SK-N-SH treated with all-trans-retinoic acid at 6 μM for 48 hours (cell line): Measurements from ENCODE around the gene AMN.

Experiments used
- ATAC-seq: fragments of 200-7000 bp; cut with Tn5 transposase; 3 replicates; pipeline ENCODE4 v1.9.1; 2020; ENCODE audit warnings: mild to moderate bottlenecking, moderate library complexity
- ARNTL ChIP-seq: fragments of 450-650 bp; formaldehyde crosslinking; IDR thresholded peaks from 2 replicates; pipeline ENCODE4 v1.5.0; 2020; ENCODE audit warnings: low read depth, mild to moderate bottlenecking, moderate library complexity, borderline replicate concordance
- BACH2 ChIP-seq: fragments of 250-450 bp; sonication (Bioruptor Pico); IDR thresholded peaks from 2 replicates; pipeline ENCODE4 v1.9.0; 2021; ENCODE audit warnings: mild to moderate bottlenecking, borderline replicate concordance
- CREB5 ChIP-seq: fragments of 250-450 bp; sonication (Bioruptor Pico); IDR thresholded peaks from 2 replicates; pipeline ENCODE4 v1.5.1; 2020; ENCODE audit warnings: low read depth, mild to moderate bottlenecking, moderate library complexity
- CSDC2 ChIP-seq: fragments of 250-450 bp; sonication (Bioruptor Pico); IDR thresholded peaks from 2 replicates; pipeline ENCODE4 v1.5.0; 2020; ENCODE audit warnings: mild to moderate bottlenecking, moderate library complexity
- ESRRG ChIP-seq: fragments of 250-450 bp; sonication (Bioruptor Pico); IDR thresholded peaks from 2 replicates; pipeline ENCODE4 v1.6.1; 2021; ENCODE audit warnings: mild to moderate bottlenecking
- GLIS3 ChIP-seq: fragments of 250-450 bp; sonication (Bioruptor Pico); IDR thresholded peaks from 2 replicates; pipeline ENCODE4 v1.5.0; 2020; ENCODE audit warnings: mild to moderate bottlenecking, moderate library complexity
- ISL1 ChIP-seq: fragments of 250-450 bp; sonication (Bioruptor Pico); IDR thresholded peaks from 2 replicates; pipeline ENCODE4 v2.1.2; 2022; ENCODE audit warnings: mild to moderate bottlenecking, moderate library complexity
- OSR1 ChIP-seq: fragments of 250-450 bp; sonication (Bioruptor Pico); IDR thresholded peaks from 2 replicates; pipeline ENCODE4 v1.8.0; 2022; ENCODE audit warnings: moderate library complexity, mild to moderate bottlenecking, inconsistent platforms
- PATZ1 ChIP-seq: fragments of 250-450 bp; sonication (Bioruptor Pico); IDR thresholded peaks from 2 replicates; pipeline ENCODE4 v1.8.0; 2020; ENCODE audit warnings: mild to moderate bottlenecking, moderate library complexity, borderline replicate concordance
- POU6F1 ChIP-seq: fragments of 250-450 bp; sonication (Bioruptor Pico); IDR thresholded peaks from 2 replicates; pipeline ENCODE4 v1.8.0; 2021; ENCODE audit warnings: low read depth, mild to moderate bottlenecking, moderate library complexity, borderline replicate concordance
- PPARA ChIP-seq: fragments of 250-450 bp; sonication (Bioruptor Pico); IDR thresholded peaks from 2 replicates; pipeline ENCODE4 v1.5.0; 2020; ENCODE audit warnings: mild to moderate bottlenecking, borderline replicate concordance
- RARB ChIP-seq: fragments of 250-450 bp; sonication (Bioruptor Pico); IDR thresholded peaks from 2 replicates; pipeline ENCODE4 v1.8.0; 2021; ENCODE audit warnings: mild to moderate bottlenecking, moderate library complexity
- SNAI2 ChIP-seq: fragments of 250-450 bp; sonication (Bioruptor Pico); IDR thresholded peaks from 2 replicates; pipeline ENCODE4 v1.5.0; 2020; ENCODE audit warnings: mild to moderate bottlenecking, moderate library complexity
- TCF4 ChIP-seq: fragments of 250-450 bp; sonication (Bioruptor Pico); IDR thresholded peaks from 2 replicates; pipeline ENCODE4 v1.8.0; 2021; ENCODE audit warnings: mild to moderate bottlenecking, moderate library complexity, borderline replicate concordance
- TOX ChIP-seq: fragments of 250-450 bp; sonication (Bioruptor Pico); IDR thresholded peaks from 2 replicates; pipeline ENCODE4 v1.8.0; 2021; ENCODE audit warnings: mild to moderate bottlenecking, moderate library complexity, borderline replicate concordance
- ZC3H10 ChIP-seq: fragments of 250-450 bp; sonication (Bioruptor Pico); IDR thresholded peaks from 2 replicates; pipeline ENCODE4 v1.5.1; 2021; ENCODE audit warnings: mild to moderate bottlenecking, moderate library complexity
- ZFP3 ChIP-seq: fragments of 250-450 bp; sonication (Bioruptor Pico); IDR thresholded peaks from 2 replicates; pipeline ENCODE4 v1.5.0; 2020; ENCODE audit warnings: mild to moderate bottlenecking, moderate library complexity
- ZFP30 ChIP-seq: fragments of 450-650 bp; formaldehyde crosslinking; IDR thresholded peaks from 2 replicates; pipeline ENCODE4 v1.5.0; 2022; ENCODE audit warnings: mild to moderate bottlenecking, moderate library complexity
- ZNF565 ChIP-seq: fragments of 450-650 bp; formaldehyde crosslinking; conservative IDR thresholded peaks from 2 replicates; pipeline ENCODE4 v1.5.0; 2020; ENCODE audit warnings: low read depth, mild to moderate bottlenecking, moderate library complexity
- ZNF70 ChIP-seq: fragments of 450-650 bp; formaldehyde crosslinking; IDR thresholded peaks from 2 replicates; pipeline ENCODE4 v1.5.0; 2020; ENCODE audit warnings: mild to moderate bottlenecking, moderate library complexity
- ZNF8 ChIP-seq: fragments of 450-650 bp; formaldehyde crosslinking; IDR thresholded peaks from 2 replicates; pipeline ENCODE4 v1.5.0; 2020; ENCODE audit warnings: mild to moderate bottlenecking, moderate library complexity
- TF ChIP-seq, protein P1 (sequence below): fragments of 250-450 bp; sonication (Bioruptor Pico); IDR thresholded peaks from 2 replicates; pipeline ENCODE4 v1.5.0; 2020; ENCODE audit warnings: mild to moderate bottlenecking, moderate library complexity
- TF ChIP-seq, protein P2 (sequence below): fragments of 250-450 bp; sonication (Bioruptor Pico); IDR thresholded peaks from 2 replicates; pipeline ENCODE4 v1.5.1; 2021; ENCODE audit warnings: mild to moderate bottlenecking, moderate library complexity

Gene AMN

GRCh38 chr14:102942069-102942468, 19.6 kb downstream of the AMN start:
- TF ChIP-seq ZFP3 (CRISPR knock-in tag), result no peak
- no peak for TF ChIP-seq OSR1
- TF ChIP-seq, protein P1, sequence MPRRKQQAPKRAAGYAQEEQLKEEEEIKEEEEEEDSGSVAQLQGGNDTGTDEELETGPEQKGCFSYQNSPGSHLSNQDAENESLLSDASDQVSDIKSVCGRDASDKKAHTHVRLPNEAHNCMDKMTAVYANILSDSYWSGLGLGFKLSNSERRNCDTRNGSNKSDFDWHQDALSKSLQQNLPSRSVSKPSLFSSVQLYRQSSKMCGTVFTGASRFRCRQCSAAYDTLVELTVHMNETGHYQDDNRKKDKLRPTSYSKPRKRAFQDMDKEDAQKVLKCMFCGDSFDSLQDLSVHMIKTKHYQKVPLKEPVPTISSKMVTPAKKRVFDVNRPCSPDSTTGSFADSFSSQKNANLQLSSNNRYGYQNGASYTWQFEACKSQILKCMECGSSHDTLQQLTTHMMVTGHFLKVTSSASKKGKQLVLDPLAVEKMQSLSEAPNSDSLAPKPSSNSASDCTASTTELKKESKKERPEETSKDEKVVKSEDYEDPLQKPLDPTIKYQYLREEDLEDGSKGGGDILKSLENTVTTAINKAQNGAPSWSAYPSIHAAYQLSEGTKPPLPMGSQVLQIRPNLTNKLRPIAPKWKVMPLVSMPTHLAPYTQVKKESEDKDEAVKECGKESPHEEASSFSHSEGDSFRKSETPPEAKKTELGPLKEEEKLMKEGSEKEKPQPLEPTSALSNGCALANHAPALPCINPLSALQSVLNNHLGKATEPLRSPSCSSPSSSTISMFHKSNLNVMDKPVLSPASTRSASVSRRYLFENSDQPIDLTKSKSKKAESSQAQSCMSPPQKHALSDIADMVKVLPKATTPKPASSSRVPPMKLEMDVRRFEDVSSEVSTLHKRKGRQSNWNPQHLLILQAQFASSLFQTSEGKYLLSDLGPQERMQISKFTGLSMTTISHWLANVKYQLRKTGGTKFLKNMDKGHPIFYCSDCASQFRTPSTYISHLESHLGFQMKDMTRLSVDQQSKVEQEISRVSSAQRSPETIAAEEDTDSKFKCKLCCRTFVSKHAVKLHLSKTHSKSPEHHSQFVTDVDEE (CRISPR knock-in tag), result no peak
- TF ChIP-seq POU6F1 (CRISPR knock-in tag), result no peak
- TF ChIP-seq CREB5 (CRISPR knock-in tag), result no peak
- TF ChIP-seq, protein P2, sequence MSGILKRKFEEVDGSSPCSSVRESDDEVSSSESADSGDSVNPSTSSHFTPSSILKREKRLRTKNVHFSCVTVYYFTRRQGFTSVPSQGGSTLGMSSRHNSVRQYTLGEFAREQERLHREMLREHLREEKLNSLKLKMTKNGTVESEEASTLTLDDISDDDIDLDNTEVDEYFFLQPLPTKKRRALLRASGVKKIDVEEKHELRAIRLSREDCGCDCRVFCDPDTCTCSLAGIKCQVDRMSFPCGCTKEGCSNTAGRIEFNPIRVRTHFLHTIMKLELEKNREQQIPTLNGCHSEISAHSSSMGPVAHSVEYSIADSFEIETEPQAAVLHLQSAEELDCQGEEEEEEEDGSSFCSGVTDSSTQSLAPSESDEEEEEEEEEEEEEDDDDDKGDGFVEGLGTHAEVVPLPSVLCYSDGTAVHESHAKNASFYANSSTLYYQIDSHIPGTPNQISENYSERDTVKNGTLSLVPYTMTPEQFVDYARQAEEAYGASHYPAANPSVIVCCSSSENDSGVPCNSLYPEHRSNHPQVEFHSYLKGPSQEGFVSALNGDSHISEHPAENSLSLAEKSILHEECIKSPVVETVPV (CRISPR knock-in tag), result no peak
- TF ChIP-seq BACH2 (CRISPR knock-in tag), result no peak
- no peak for TF ChIP-seq ZFP30 (CRISPR knock-in tag)
- TF ChIP-seq ISL1 (CRISPR knock-in tag), result no peak
- TF ChIP-seq PATZ1 (CRISPR knock-in tag), result no peak
- no peak for ATAC-seq

DNA sequence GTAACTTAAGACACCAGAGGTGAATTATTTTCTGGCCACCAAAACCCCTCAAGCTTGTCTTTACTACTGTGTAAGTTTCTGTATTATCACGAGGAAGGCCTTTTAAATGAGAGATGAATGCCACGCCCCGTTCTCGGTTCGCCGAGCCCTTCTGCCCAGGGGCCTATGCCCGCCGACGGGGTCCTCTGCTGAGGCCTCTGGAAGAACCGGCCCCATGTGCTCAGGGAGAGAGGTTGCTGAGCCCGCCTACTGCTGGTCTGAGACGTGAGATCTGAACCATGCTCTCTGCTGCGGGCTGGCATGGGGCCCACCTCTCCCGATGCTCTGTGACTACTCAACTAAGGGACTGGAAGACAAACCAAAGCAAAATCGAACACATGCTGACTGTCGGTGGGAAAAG, 21.0 kb downstream of the AMN start:
- no peak for TF ChIP-seq TCF4 (CRISPR knock-in tag)
- ATAC-seq, result no peak

DNA sequence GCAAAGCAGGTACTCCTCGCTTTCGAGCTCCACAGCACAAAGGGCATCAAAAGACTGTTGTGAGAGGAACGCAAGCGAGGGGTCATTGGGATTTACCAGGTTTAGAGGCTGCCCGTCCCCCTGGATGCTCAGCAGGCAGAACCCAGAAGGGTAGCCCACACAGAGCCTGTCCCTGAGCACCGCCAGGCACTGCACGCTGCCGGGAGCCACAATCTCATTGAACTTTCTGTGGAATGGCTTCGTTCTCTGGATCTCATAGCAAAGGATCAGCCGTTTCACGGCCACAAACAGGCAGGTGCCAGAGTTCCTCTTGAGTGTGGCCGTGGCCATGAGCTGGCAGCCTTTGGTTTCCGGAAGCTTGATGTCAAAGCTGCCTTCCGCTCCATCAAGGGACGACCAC, 21.5 kb downstream of the AMN start:
- no peak for TF ChIP-seq RARB
- TF ChIP-seq BACH2 (CRISPR knock-in tag), result no peak
- no peak for TF ChIP-seq ARNTL (CRISPR knock-in tag)
- TF ChIP-seq TCF4 (CRISPR knock-in tag), result no peak
- no peak for TF ChIP-seq ZFP30 (CRISPR knock-in tag)
- no peak for TF ChIP-seq ISL1 (CRISPR knock-in tag)
- TF ChIP-seq CSDC2, result no peak
- no peak for TF ChIP-seq ZNF70 (CRISPR knock-in tag)
- no peak for TF ChIP-seq ESRRG (CRISPR knock-in tag)
- TF ChIP-seq OSR1, result no peak
- no peak for TF ChIP-seq PPARA
- no peak for TF ChIP-seq ZC3H10
- no peak for TF ChIP-seq GLIS3 (CRISPR knock-in tag)
- TF ChIP-seq ZFP3 (CRISPR knock-in tag), result no peak
- TF ChIP-seq POU6F1 (CRISPR knock-in tag), result no peak
- no peak for TF ChIP-seq ZNF565
- TF ChIP-seq, protein P2 (CRISPR knock-in tag), result no peak
- TF ChIP-seq ZNF8 (CRISPR knock-in tag), result no peak
- TF ChIP-seq TOX (CRISPR knock-in tag), result no peak
- TF ChIP-seq SNAI2, result no peak
- ATAC-seq, result no peak
